IPS DF 6.9 (cell line): Measurements from ENCODE around the gene OSM.

Source experiments
- DNase-seq: peaks from one replicate; pipeline ENCODE4 v3.0.0-alpha.2; 2013; ENCODE audit warnings: low read depth, low spot score
- H3K27ac ChIP-seq: one replicate; pipeline ENCODE4 v1.5.1; 2013; ENCODE audit warnings: low read length, control low read depth
- H3K27me3 ChIP-seq: 2 replicates; pipeline ENCODE4 v1.6.1; 2013; ENCODE audit warnings: mild to moderate bottlenecking, low read length; ENCODE audit not compliant: control insufficient read depth, insufficient read depth
- H3K36me3 ChIP-seq: 2 replicates; pipeline ENCODE4 v1.6.1; 2013; ENCODE audit warnings: low read length; ENCODE audit not compliant: control insufficient read depth, insufficient read depth
- H3K4me1 ChIP-seq: 2 replicates; pipeline ENCODE4 v1.6.1; 2013; ENCODE audit warnings: low read length; ENCODE audit not compliant: control insufficient read depth, insufficient read depth
- H3K4me3 ChIP-seq: 2 replicates; pipeline ENCODE4 v1.5.1; 2013; ENCODE audit warnings: mild to moderate bottlenecking, low read length
- H3K9me3 ChIP-seq: 2 replicates; pipeline ENCODE4 v1.6.1; 2013; ENCODE audit warnings: low read length, inconsistent platforms; ENCODE audit not compliant: control insufficient read depth, insufficient read depth
- WGBS: extraction: QIAGEN DNeasy Blood & Tissue Kit; methylation state at CpG from one replicate; pipeline ENCODE4 v1.1.7; 2013; ENCODE audit warnings: mixed read lengths, missing lambda C conversion rate; ENCODE audit not compliant: insufficient read length, insufficient coverage; 5-methylcytosine and 5-hydroxymethylcytosine counted together

OSM gene

GRCh38 chr22:30284666-30285065 is 18.0 kb upstream of the OSM start:
- no peaks in the 10 kb centered on the region for H3K27me3 ChIP-seq
- H3K4me1 ChIP-seq: peaks cover 3% of the 10 kb centered on the region; the same call in 1 of the 2 replicates
- no peak overlapping the region for H3K27ac ChIP-seq
- H3K9me3 ChIP-seq: no peaks in the 10 kb centered on the region
- no peak overlapping the region for H3K4me3 ChIP-seq
- H3K36me3 ChIP-seq: no peaks in the 10 kb centered on the region
- WGBS: no CpG with 5 or more reads among the region's 4 CpGs
- DNase-seq: no peak

GRCh38 chr22:30284172-30284571 is 17.5 kb upstream of the OSM start:
- peaks cover 3% of the 10 kb centered on the region; the same call in 1 of the 2 replicates for H3K4me1 ChIP-seq
- H3K36me3 ChIP-seq: no peaks in the 10 kb centered on the region
- WGBS: no CpG with 5 or more reads among the region's 9 CpGs
- no peak overlapping the region for H3K27ac ChIP-seq
- DNase-seq: no peak
- H3K4me3 ChIP-seq: no peak overlapping the region
- H3K9me3 ChIP-seq: no peaks in the 10 kb centered on the region
- no peaks in the 10 kb centered on the region for H3K27me3 ChIP-seq

- Histone ChIP-seq H3K27me3 (no peaks in the 10 kb centered on the region), H3K27ac (no peak overlapping the region), H3K36me3 (no peaks in the 10 kb centered on the region), H3K9me3 (no peaks in the 10 kb centered on the region), H3K4me3 (no peak overlapping the region), H3K4me1 (no peaks in the 10 kb centered on the region)
- no CpG with 5 or more reads among the region's 4 CpGs for WGBS
- DNase-seq: no peak
Observed at GRCh38 chr22:30283342-30283741, 16.7 kb upstream of the OSM start.

GRCh38 chr22:30282616-30283046 is 16.0 kb upstream of the OSM start:
- no peak overlapping the region for H3K4me3 ChIP-seq
- H3K27ac ChIP-seq: no peak overlapping the region
- no peaks in the 10 kb centered on the region for H3K4me1 ChIP-seq
- H3K9me3 ChIP-seq: no peaks in the 10 kb centered on the region
- H3K27me3 ChIP-seq: no peaks in the 10 kb centered on the region
- WGBS: no CpG with 5 or more reads among the region's 7 CpGs
- no peaks in the 10 kb centered on the region for H3K36me3 ChIP-seq
- DNase-seq: no peak

DNA sequence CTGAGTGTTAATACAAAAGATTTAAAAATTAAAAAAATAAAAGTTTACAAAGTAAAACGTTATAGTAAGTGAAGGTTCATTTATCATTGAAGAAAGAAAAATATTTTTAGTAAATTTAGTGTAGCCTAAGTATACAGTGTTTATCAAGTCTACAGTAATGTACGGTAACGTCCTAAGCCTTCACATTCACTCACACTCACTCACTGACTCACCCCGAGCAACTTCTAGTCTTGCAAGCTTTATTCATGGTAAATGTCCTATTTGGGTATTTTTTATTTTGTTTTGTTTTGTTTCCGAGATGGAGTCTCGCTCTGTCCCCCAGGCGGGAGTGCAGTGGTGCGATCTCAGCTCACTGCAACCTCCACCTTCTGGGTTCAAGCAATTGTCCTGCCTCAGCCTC is 13.9 kb upstream of the OSM start:
- H3K4me1 ChIP-seq: no peaks in the 10 kb centered on the region
- H3K36me3 ChIP-seq: no peaks in the 10 kb centered on the region
- no peaks in the 10 kb centered on the region for H3K27me3 ChIP-seq
- H3K9me3 ChIP-seq: no peaks in the 10 kb centered on the region
- DNase-seq: no peak
- 100% methylated on average over 1 of the region's 8 CpGs for WGBS
- no peak overlapping the region for H3K27ac ChIP-seq
- H3K4me3 ChIP-seq: no peak overlapping the region

DNA sequence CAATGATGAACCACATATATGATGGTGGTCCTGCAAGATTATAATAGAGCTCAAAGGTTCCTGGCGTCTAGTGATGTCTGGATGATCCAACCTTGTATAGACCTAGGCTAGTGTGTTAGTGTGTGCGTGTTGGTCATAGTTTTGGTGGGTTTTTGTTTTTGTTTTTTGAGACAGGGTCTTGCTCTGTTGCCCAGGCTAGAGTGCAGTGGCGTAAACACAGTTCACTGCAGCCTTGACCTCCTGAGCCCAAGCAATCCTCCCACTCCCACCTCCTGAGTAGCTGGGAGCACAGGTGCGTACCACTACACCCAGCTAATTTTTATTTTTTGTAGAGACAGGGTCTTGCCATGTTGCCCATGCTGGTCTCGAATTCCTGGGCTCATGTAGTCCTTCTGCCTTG is 13.3 kb upstream of the OSM start:
- no peaks in the 10 kb centered on the region for H3K36me3 ChIP-seq
- H3K27ac ChIP-seq: no peak overlapping the region
- WGBS: no CpG with 5 or more reads among the region's 5 CpGs
- H3K4me1 ChIP-seq: no peaks in the 10 kb centered on the region
- DNase-seq: no peak
- no peak overlapping the region for H3K4me3 ChIP-seq
- no peaks in the 10 kb centered on the region for H3K27me3 ChIP-seq
- H3K9me3 ChIP-seq: no peaks in the 10 kb centered on the region

DNA sequence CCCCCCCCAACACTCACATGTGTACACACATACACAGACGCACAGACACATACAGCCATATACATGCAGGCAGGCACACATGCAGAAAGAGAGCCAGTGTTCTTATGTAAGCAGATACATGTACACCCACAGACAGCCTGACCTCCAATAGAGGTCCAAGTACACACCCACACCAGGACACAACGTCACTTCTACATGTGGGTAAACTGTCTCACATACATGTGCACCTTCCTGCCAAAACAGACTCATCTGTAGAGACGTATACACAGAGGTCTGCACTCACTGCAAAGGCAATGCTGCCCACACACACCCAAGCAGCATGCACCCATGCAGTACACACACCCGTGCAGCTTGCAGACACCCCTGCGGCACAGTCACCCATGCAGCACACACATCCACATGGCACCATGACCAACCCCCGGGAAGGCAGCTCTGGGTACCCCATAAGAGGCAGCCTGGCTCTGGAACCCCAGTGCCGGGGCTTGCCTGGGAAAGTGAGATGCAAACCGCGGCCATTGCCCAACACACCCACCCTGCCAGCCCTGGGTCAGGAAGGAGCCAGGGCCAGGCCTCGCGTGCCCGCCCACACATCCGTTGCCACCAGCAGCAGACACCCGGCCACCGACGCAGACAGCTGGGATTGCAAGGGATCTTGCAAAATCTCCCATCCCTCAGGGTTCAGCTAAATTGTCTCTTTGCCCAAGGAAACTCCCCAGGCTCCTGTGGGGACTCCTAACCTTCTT is 12.6 kb upstream of the OSM start:
- no peak for DNase-seq
- H3K4me1 ChIP-seq: no peaks in the 10 kb centered on the region
- no peaks in the 10 kb centered on the region for H3K9me3 ChIP-seq
- H3K4me3 ChIP-seq: no peak overlapping the region
- H3K27me3 ChIP-seq: no peaks in the 10 kb centered on the region
- WGBS: no CpG with 5 or more reads among the region's 16 CpGs
- no peak overlapping the region for H3K27ac ChIP-seq
- no peaks in the 10 kb centered on the region for H3K36me3 ChIP-seq

DNA sequence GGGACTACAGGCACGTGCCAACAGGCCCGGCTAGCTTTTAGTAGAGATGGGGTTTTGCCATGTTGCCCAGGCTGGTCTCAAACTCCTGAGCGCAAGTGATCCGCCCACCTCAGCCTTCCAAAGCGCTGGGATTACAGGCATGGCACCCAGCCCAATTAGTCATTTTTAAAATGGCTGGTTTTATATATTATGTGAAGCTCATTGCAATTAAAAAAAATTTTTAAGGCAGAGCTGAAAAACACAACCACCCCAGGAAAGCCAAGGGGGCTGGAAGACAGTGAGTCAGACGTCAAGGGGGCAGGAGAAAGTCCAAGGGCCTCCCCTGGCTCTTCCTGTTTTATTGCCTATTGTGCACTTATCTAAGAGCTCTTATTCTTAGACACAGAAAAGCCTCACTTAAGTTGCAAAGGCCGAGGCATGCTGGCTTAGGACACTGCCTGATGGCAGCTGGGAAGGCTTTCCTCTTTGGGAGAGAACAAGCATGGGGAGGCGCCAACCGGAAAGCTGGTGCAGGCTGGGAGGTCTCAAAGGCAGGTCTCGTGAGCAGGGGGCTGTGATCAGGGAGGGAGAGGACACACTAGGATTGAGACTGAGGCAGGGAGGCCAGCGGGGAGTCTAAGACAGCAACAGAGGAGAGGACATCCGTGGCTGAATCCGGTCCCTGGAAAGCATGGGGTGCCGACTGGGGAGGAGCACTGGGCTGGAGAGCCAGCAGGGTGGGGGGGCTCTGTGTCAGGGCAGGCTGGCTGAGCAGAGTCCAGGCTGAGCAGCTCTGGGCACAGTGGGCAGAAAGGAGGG is 11.1 kb upstream of the OSM start:
- no CpG with 5 or more reads among the region's 14 CpGs for WGBS

GRCh38 chr22:30276039-30276438 is 9.4 kb upstream of the OSM start:
- WGBS: no CpG with 5 or more reads among the region's 8 CpGs
- H3K27ac ChIP-seq: no peak overlapping the region
- no peaks in the 10 kb centered on the region for H3K4me1 ChIP-seq

More for the DNA sequence above, 11.1 kb upstream of the OSM start:
- H3K4me3 ChIP-seq: no peak overlapping the region
- H3K27ac ChIP-seq: no peak overlapping the region
- no peak for DNase-seq
- no peaks in the 10 kb centered on the region for H3K36me3 ChIP-seq
- no peaks in the 10 kb centered on the region for H3K4me1 ChIP-seq
- no peaks in the 10 kb centered on the region for H3K27me3 ChIP-seq
- H3K9me3 ChIP-seq: no peaks in the 10 kb centered on the region

DNA sequence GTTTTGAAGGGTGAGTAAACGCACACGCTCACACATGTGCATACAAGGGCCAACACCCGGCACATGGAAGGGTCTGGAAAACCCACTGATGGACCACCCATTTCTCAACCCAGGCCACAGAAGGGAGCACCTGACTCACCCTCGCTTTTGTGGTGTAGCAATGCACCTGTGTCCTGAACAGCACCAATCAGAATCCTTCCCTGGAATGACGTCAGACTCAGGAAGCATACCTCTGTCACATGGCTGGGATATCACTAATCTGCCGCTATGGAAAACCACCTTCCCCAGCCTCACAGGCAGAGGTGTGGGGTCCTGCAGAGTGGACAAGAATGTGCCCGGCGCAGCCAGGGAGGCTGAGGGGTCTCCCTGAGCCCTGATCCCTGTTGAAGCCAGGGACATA is 9.0 kb upstream of the OSM start:
- WGBS: no CpG with 5 or more reads among the region's 8 CpGs
- H3K27ac ChIP-seq: no peak overlapping the region
- no peak overlapping the region for H3K4me3 ChIP-seq
- no peaks in the 10 kb centered on the region for H3K36me3 ChIP-seq
- DNase-seq: no peak
- no peaks in the 10 kb centered on the region for H3K4me1 ChIP-seq
- no peaks in the 10 kb centered on the region for H3K27me3 ChIP-seq
- no peaks in the 10 kb centered on the region for H3K9me3 ChIP-seq

More at GRCh38 chr22:30276039-30276438, 9.4 kb upstream of the OSM start:
- no peak for DNase-seq
- H3K9me3 ChIP-seq: no peaks in the 10 kb centered on the region
- H3K27me3 ChIP-seq: no peaks in the 10 kb centered on the region
- H3K4me3 ChIP-seq: no peak overlapping the region
- H3K36me3 ChIP-seq: no peaks in the 10 kb centered on the region
